Stimulated activated CD4-positive, alpha-beta T cell treated with anti-CD3 and anti-CD28 coated beads, Interleukin-2, amount 100 ng/mL, for 24 hours (primary cell): ENCODE data around the gene PIK3C2G.

ENCODE experiments used
- DNase-seq, 2 donors: peaks; one replicate each; pipeline ENCODE4 v3.0.0-alpha.2; 2020

The PIK3C2G gene

GRCh38 chr12:18427520-18427919 lies 166.2 kb downstream of the PIK3C2G start:
- no peak for DNase-seq

DNA sequence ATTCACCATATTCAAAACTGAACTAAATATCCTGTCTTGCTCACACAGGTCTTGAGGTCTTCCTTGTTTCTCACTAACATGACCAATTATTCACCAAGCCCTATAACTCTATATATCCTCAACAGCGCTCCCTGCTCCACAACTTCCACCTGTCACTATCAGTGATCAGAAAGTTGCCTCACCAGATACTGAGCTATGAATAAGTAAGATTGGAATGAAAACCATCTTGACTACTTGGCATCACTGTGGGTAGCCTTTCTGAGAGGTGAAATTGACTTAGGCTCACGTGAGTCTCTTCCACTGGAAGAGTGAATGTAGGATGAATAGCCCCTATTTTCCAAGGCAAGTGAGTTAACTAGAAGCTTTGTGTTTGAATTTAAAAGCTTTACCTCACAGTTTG lies 167.1 kb downstream of the PIK3C2G start:
- DNase-seq: no peak

- DNase-seq: no peak
These were observed 168.0 kb downstream of the PIK3C2G start for GRCh38 chr12:18429366-18429765.

DNA sequence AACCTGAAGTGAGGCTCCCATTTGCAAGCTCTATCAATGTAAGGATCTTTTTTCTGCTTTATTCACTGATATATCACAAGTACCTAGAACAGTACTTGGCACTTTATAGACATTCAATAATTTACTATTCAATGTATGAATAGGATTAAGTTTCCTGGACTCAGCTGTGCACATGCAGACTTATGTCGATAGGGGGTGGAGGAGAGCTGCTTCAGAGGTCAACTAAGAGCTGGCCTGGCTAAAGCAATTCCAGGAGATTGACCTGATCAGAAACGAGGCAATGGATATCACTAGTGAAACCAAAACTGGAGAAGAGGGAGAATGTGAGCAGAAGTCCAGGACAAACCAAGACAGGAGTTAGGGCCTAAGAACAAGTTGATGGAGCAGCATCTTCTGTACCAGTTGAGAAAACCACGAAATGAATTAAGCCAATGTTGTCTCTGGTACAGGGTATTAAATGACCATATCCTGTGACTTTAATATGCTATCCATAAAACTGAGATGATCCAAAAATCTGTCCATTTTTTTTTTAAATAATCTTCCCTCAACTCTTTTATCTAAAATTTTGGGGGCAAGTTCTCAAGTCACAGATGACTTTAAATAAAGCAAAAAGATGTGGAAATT lies 169.2 kb downstream of the PIK3C2G start:
- DNase-seq: no peak

- DNase-seq: no peak
These were observed 170.5 kb downstream of the PIK3C2G start for GRCh38 chr12:18431771-18432170.

- DNase-seq: no peak
These were observed 170.9 kb downstream of the PIK3C2G start for GRCh38 chr12:18432206-18432605.

DNA sequence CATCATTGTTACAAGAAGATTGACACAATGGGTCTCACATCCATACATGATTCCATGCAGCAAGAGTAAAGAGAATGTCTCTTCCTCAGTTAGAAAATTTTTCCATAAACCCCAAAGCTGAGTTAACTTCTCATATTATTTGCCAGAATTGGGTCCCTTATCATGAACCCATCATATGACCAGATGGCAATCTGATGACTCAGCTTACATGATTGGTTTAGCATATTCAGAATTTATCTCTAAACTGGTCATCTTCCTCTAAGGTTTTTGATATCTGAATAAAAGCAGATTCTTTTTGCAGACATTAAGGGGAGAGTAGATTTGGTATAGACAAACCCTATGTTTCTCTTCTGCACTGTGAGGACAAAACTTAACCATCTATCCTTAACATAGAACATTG lies 174.9 kb downstream of the PIK3C2G start:
- no peak for DNase-seq

DNA sequence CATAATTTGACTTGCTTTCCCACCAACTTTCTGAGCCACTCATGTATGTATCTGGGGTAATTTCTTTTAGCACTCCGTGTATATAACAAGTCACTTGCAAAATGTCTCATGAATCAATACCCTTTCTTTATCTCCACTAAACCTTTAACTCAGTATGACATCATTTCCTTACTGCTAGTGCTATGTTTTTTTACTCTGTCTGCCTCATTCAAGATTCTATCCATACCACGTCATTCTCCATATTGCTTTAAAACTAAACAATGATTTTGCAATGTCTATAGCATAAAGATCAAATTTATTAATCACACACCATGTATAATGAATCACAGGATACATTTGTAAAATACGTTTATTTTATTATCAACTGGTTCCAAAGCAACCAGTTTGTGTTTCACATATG lies 178.2 kb downstream of the PIK3C2G start:
- DNase-seq: no peak

- DNase-seq: no peak
These were observed 182.6 kb downstream of the PIK3C2G start for GRCh38 chr12:18443768-18444437.

- no peak for DNase-seq
These were observed 184.8 kb downstream of the PIK3C2G start for GRCh38 chr12:18446061-18446644.

DNA sequence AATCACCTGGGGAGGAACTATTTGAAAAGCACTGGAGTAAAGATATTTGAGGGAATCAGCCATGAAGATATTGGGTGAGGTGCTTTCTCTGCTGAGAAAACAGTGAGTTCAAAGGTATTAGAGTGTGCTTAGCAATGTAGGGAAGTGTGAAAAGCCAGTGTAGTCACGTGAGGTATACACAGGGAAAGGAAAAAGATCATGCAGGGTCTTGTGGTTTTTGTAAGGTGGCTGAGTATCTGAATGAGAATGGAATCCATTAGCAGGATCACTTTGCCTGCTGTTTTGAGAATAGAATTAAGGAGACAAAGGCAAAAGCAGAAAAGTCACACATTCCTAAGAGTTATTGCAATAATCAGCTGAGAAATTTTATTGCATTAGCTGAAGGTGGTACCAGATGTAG lies 193.0 kb downstream of the PIK3C2G start:
- no peak for DNase-seq

- DNase-seq: no peak
These were observed 195.0 kb downstream of the PIK3C2G start for GRCh38 chr12:18456344-18456743.

DNA sequence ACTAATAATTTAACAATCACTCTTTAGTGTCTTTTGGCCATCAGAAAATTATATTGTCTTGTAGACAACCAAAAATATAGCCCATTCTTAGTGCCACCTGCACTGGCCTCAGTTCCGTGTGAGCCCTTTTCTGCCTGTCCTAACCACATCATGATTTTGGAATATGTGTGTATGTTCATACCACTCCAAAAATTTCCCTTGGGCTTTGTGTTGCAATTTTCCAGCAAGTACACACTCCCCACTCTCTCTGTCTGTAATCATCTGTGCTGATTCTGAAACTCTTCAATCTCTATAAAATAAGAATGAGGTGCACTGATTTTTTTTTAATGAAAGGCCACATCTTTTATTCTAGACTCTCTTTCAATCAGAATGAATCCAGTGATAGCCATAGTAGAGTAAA lies 196.0 kb downstream of the PIK3C2G start:
- DNase-seq: no peak

DNA sequence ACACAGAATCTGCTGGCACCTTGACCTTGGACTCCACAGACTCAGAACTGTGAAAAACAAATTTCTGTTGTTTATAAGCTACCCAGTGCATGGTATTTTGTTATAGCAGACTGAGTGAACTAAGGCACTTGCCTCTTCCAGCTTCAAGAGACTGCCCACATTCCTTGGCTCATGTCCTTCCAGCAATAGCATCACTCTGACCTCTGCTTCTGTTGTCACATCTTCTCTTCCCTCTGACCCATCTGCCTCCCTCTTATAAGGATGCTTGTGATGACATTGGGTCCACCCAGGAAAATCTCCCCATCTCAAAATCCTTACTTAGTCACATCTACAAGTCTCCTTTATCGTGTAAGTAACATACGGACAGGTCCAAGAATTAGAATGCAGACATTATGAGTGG lies 200.4 kb downstream of the PIK3C2G start:
- no peak for DNase-seq

DNA sequence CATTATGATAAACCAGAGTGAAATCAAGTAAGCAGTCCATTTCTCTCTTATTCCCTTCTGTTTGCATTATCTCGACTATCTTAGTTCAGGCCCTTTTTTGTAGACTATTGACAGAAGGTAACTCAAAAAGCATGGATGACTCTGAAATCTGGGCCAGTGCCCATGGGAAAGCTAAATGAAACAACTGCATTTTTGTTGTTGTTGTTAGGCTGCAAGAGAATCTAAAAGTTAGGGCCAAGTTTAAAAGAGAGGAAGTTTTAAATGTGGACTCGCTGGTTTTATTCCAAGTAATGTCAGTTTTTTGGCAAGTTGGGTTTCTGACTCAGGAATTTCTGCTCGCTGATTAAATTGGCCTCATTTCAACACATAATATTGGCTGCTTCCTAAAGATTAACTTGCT lies 201.1 kb downstream of the PIK3C2G start:
- no peak for DNase-seq

- DNase-seq: no peak
These were observed 206.4 kb downstream of the PIK3C2G start for GRCh38 chr12:18467620-18468245.

GRCh38 chr12:18468246-18469075 lies 207.1 kb downstream of the PIK3C2G start:
- no peak for DNase-seq

GRCh38 chr12:18470251-18470650 lies 208.9 kb downstream of the PIK3C2G start:
- DNase-seq: no peak

DNA sequence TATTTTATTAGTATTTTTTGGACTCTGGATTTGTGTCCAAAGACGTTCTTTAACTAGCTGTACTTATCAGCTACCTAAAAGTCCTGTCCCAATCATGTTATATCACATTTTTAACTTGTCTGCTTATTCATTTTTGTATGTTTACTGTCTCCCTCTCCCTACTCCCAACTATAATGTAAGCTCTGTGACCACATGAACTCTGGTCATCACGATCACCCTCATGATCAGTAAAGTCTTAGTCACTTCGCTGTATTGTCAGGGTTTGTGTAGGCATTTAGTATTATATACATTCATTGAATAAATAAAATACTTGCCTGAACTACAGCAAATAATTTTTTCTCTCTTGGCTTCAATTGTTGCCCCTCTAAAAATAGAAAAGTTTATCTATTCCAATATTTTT lies 211.0 kb downstream of the PIK3C2G start:
- DNase-seq: no peak

- no peak for DNase-seq
These were observed 211.5 kb downstream of the PIK3C2G start for GRCh38 chr12:18472806-18473205.

DNA sequence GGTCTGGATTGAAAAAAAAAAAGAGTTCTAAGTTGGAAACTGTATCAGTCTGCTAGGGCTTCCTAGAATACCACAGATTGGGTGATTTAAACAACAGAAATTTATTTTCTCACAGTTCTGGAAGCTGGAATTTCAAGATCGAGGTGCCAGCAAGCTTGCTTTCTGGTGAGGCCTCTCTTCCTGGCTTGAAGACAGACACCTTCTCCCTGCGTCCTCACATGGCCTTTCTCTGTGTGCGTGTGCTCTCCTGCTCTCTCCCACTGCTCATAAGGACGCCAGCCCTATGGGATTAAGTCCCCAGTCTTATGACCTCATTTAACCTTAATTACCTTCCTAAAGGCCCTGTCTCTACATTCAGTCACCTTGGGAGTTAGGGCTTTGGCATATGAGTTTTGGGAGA lies 215.5 kb downstream of the PIK3C2G start:
- DNase-seq: no peak

GRCh38 chr12:18479256-18479655 lies 217.9 kb downstream of the PIK3C2G start:
- no peak for DNase-seq

- DNase-seq: no peak
These were observed 221.3 kb downstream of the PIK3C2G start for GRCh38 chr12:18482601-18483120.
